Bronchial smooth muscle cell (primary cell): ENCODE data around the gene DZIP1. TPM values are rescaled to one million over a fixed set of nuclear protein-coding genes. Genes with fewer than 3 reads are reported as not detected.

Source experiments
- total RNA-seq: library from RNA; depleted of rRNA; stranded (reverse); fragments of >200 nt; gene quantifications from 2 replicates; pipeline ENCODE4 v1.2.1, GENCODE V29; 2014

The DZIP1 gene, protein sequence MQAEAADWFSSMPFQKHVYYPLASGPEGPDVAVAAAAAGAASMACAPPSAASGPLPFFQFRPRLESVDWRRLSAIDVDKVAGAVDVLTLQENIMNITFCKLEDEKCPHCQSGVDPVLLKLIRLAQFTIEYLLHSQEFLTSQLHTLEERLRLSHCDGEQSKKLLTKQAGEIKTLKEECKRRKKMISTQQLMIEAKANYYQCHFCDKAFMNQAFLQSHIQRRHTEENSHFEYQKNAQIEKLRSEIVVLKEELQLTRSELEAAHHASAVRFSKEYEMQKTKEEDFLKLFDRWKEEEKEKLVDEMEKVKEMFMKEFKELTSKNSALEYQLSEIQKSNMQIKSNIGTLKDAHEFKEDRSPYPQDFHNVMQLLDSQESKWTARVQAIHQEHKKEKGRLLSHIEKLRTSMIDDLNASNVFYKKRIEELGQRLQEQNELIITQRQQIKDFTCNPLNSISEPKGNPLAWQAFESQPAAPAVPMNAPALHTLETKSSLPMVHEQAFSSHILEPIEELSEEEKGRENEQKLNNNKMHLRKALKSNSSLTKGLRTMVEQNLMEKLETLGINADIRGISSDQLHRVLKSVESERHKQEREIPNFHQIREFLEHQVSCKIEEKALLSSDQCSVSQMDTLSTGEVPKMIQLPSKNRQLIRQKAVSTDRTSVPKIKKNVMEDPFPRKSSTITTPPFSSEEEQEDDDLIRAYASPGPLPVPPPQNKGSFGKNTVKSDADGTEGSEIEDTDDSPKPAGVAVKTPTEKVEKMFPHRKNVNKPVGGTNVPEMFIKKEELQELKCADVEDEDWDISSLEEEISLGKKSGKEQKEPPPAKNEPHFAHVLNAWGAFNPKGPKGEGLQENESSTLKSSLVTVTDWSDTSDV
- total RNA-seq = 26.4 and 31.1 TPM in 2 replicates

DNA sequence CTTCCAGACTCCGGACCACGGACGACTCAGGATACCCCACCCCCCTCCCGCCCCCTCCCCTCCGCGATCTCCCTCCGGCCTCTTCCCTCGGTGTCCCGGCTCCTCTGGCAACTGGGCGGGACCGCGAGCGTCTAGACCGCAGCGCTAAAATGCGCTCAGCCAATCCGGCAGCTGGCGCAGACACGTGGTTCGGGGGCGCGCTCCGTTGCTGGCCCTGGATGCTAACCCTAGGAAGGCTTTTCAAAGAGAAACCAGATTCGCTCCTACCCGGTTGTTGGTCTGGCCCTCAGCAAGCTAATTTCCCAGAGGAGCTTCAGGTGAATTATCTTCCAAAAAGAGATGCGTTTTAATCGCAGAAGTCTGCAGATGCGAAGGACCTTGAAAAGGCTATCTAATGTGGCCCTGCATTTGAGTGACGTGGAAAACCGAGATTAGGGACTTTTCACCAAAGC, at the start of gene DZIP1:
DZIP1 (minus strand) TSS at position 106 of the 452 bp plus-strand sequence. CDS start 2,677 bp downstream, outside the sequence.

DNA sequence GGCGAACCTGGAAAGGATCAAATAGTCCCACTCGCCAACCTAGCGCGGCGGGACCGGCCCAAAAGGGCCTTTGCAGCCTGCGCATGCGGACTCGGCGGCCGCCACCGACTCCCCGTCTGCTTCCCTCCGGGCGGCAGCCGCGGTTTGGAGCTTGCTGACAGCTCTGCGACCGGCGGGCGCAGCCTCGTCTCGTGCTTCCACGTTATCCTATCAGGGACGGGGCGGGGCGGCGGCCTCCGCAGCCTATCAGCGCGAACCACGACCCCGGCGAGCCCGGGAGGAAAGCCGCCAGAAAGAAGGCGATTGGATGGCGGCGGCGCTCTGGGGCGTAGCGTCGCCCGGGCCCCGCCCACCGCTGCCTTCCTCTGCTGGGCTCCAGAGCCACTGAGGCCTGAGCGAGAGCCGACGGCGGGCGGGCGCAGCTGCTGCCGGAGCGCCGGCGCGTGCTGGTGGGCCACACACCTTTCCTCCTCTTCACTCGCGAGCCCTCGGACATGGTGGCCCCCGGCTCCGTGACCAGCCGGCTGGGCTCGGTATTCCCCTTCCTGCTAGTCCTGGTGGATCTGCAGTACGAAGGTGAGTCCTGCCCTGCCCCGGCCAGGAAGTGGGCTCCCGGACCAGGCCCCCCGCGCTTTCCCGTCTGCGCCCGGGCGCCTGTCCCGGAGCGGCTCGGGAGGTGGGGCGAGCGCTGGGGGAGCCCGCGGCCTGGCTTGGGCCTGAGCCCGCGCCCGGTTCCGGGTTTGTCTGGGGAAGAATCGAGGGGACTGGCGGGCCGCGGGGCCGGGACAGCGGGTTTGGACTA, 32.5 kb upstream of the DZIP1 start, which contains the start of gene DNAJC3:
DNAJC3 (plus strand) TSS at position 378 of the 802 bp plus-strand sequence; CDS start at position 495, 117 bp downstream.

DNA sequence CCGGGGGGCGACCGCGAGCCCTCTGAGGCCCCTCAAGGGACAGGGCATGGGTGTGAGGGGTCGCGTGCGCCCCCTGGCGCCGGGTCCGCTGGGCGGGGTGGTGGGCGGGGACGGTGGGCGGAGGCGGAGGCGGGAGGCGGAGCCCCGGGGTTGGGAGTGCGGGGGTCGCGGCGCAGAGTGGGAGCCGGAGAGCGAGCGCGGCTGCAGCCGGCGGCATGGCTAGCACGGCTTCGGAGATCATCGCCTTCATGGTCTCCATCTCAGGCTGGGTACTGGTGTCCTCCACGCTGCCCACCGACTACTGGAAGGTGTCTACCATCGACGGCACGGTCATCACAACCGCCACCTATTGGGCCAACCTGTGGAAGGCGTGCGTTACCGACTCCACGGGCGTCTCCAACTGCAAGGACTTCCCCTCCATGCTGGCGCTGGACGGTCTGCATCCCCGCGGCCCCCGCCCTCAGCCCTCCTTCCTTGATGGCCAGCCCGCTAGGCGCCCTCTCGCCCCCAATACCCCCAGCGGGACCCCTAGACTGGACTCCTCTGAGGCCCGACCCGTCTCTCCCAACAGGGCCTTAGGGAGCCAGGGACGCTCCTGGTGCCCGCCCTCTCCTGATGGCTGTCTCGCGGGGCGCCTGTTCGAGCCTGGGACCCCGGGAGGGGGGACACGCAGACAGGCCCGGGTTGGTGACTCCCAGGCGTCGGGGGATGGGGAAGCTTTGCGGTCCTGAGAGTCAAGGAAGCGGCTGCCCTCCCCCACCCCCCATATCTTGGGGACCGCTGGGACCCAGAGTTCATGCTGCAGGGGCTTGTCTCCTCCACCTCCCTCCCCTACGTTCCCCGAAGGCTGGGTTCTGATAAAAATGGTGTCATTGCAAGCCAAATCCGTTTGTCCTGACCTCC, 91.7 kb downstream of the DZIP1 start, which contains the start of gene CLDN10:
CLDN10 (plus strand) TSS at position 182 of the 903 bp plus-strand sequence; CDS start at position 216, 34 bp downstream.

Other genes with a start within 250 kb of the DZIP1 start
- not detected in 2 replicates for gene CLDN10, start 92.0 kb downstream of the DZIP1 start, total RNA-seq
- 35.5 and 38.3 TPM in 2 replicates for gene DNAJC3, start 32.4 kb upstream of the DZIP1 start, total RNA-seq